Naive B cell (primary cell): Measurements from ENCODE around the gene NCKAP5. TPM values are rescaled to one million over a fixed set of nuclear protein-coding genes. Genes with fewer than 3 reads are reported as not detected.

Experiments
- ATAC-seq, 2 donors: fragments of 150-1000 bp; cut with Tn5 transposase; 2 replicates each; pipeline ENCODE4 v1.10.0; 2021; ENCODE audit warnings: low read depth in 2 of 2, mild to moderate bottlenecking in 2 of 2, moderate library complexity in 2 of 2
- DNase-seq: peaks from one replicate; pipeline ENCODE4 v3.0.0; 2022
- H3K27ac Mint-ChIP-seq, 6 donors: one replicate each; pipeline ENCODE4 v1.8.0; 2020 to 2022; ENCODE audit warnings: mild to moderate bottlenecking in 6 of 6, mixed read lengths in 6 of 6, moderate library complexity in 5 of 6, inconsistent platforms in 2 of 6
- H3K27me3 Mint-ChIP-seq, 3 donors: one replicate each; pipeline ENCODE4 v1.8.0; 2021 to 2022; ENCODE audit warnings: mixed read lengths in 3 of 3, mild to moderate bottlenecking in 1 of 3
- H3K36me3 Mint-ChIP-seq, 2 donors: one replicate each; pipeline ENCODE4 v1.8.0; 2020 to 2022; ENCODE audit warnings: mixed read lengths in 2 of 2, inconsistent platforms in 1 of 2, mild to moderate bottlenecking in 1 of 2
- H3K4me1 Mint-ChIP-seq, 3 donors: one replicate each; pipeline ENCODE4 v1.8.0; 2020 to 2022; ENCODE audit warnings: mixed read lengths in 3 of 3, inconsistent platforms in 1 of 3, mild to moderate bottlenecking in 1 of 3, moderate library complexity in 1 of 3
- H3K4me3 Mint-ChIP-seq, 8 donors: one replicate each; pipeline ENCODE4 v1.8.0; 2020 to 2022; ENCODE audit warnings: mild to moderate bottlenecking in 8 of 8, mixed read lengths in 8 of 8, moderate library complexity in 8 of 8, inconsistent platforms in 2 of 8
- H3K9me3 Mint-ChIP-seq, 7 donors: one replicate each; pipeline ENCODE4 v1.8.0; 2020 to 2022; ENCODE audit warnings: mixed read lengths in 7 of 7, mild to moderate bottlenecking in 5 of 7, inconsistent platforms in 2 of 7, moderate library complexity in 1 of 7
- polyA plus RNA-seq, 6 donors: library from polyadenylated mRNA; unstranded; fragments of 300-500 nt; fragmentation: Illumina TruSeq; gene quantifications; one replicate each; pipeline ENCODE4 v1.2.3, GENCODE V29; 2021; ENCODE audit warnings: low read depth in 6 of 6

The NCKAP5 gene
- polyA plus RNA-seq, 6 donors from 2014 or later, result 0.10 to 0.21 TPM; not detected in 4

- H3K9me3 Mint-ChIP-seq, result peaks cover 0 to 2% (median 0%) of the 10 kb centered on the region in 7 donors
- H3K27me3 Mint-ChIP-seq, result peaks cover 26 to 42% (median 38%) of the 10 kb centered on the region in 3 donors
- H3K36me3 Mint-ChIP-seq, result no peaks in the 10 kb centered on the region
- H3K27ac Mint-ChIP-seq, result no peak overlapping the region
- H3K4me3 Mint-ChIP-seq, result no peak overlapping the region
- DNase-seq (no peak), ATAC-seq (no peak)
- no peaks in the 10 kb centered on the region for H3K4me1 Mint-ChIP-seq
Measured at GRCh38 chr2:133569286-133569830, 1.1 kb upstream of the NCKAP5 start.

GRCh38 chr2:133568598-133568997 lies 335 bp upstream of the NCKAP5 start:
- DNase-seq (no peak), ATAC-seq (no peak)
- H3K4me3 Mint-ChIP-seq, result no peak overlapping the region
- no peaks in the 10 kb centered on the region for H3K36me3 Mint-ChIP-seq
- H3K4me1 Mint-ChIP-seq, result no peaks in the 10 kb centered on the region
- H3K27ac Mint-ChIP-seq, result no peak overlapping the region
- peaks cover 0 to 1% (median 0%) of the 10 kb centered on the region in 7 donors for H3K9me3 Mint-ChIP-seq
- H3K27me3 Mint-ChIP-seq, result peaks cover 26 to 46% (median 43%) of the 10 kb centered on the region in 3 donors

GRCh38 chr2:133562558-133562957 lies 5.7 kb downstream of the NCKAP5 start:
- no peak for DNase-seq
- H3K27me3 Mint-ChIP-seq, result peaks cover 17 to 23% (median 20%) of the 10 kb centered on the region in 3 donors
- H3K4me1 Mint-ChIP-seq, result no peaks in the 10 kb centered on the region
- no peak overlapping the region for H3K27ac Mint-ChIP-seq
- ATAC-seq, result no peak
- H3K4me3 Mint-ChIP-seq, result no peak overlapping the region
- no peaks in the 10 kb centered on the region for H3K36me3 Mint-ChIP-seq
- H3K9me3 Mint-ChIP-seq, result peaks cover 0 to 1% (median 0%) of the 10 kb centered on the region in 7 donors

GRCh38 chr2:133561045-133561852 lies 7.0 kb downstream of the NCKAP5 start:
- Mint-ChIP-seq H3K4me1 (no peaks in the 10 kb centered on the region), H3K27ac (no peak overlapping the region), H3K9me3 (peaks cover 0 to 1% (median 0%) of the 10 kb centered on the region in 7 donors), H3K4me3 (no peak overlapping the region), H3K36me3 (no peaks in the 10 kb centered on the region), H3K27me3 (peaks cover 10 to 14% (median 12%) of the 10 kb centered on the region in 3 donors)
- DNase-seq (no peak), ATAC-seq (no peak)

GRCh38 chr2:133557614-133558013 lies 10.6 kb downstream of the NCKAP5 start:
- Mint-ChIP-seq H3K9me3 (peaks cover 0 to 8% (median 0%) of the 10 kb centered on the region in 7 donors), H3K4me1 (no peaks in the 10 kb centered on the region), H3K36me3 (no peaks in the 10 kb centered on the region), H3K4me3 (no peak overlapping the region), H3K27me3 (no peaks in the 10 kb centered on the region), H3K27ac (no peak overlapping the region)
- DNase-seq, result no peak
- no peak for ATAC-seq

GRCh38 chr2:133553838-133554408 lies 14.3 kb downstream of the NCKAP5 start:
- no peak for ATAC-seq
- DNase-seq, result no peak
- Mint-ChIP-seq H3K4me1 (no peaks in the 10 kb centered on the region), H3K4me3 (no peak overlapping the region), H3K9me3 (peaks cover 0 to 8% (median 0%) of the 10 kb centered on the region in 7 donors), H3K27ac (no peak overlapping the region), H3K27me3 (no peaks in the 10 kb centered on the region), H3K36me3 (no peaks in the 10 kb centered on the region)

- Mint-ChIP-seq H3K27me3 (no peaks in the 10 kb centered on the region), H3K9me3 (peaks cover 0 to 8% (median 0%) of the 10 kb centered on the region in 7 donors), H3K27ac (no peak overlapping the region), H3K4me1 (no peaks in the 10 kb centered on the region), H3K36me3 (no peaks in the 10 kb centered on the region), H3K4me3 (no peak overlapping the region)
- DNase-seq (no peak), ATAC-seq (no peak)
Measured at GRCh38 chr2:133553251-133553650, 15.0 kb downstream of the NCKAP5 start.

- H3K27me3 Mint-ChIP-seq, result no peaks in the 10 kb centered on the region
- no peaks in the 10 kb centered on the region for H3K36me3 Mint-ChIP-seq
- H3K27ac Mint-ChIP-seq, result no peak overlapping the region
- no peak overlapping the region for H3K4me3 Mint-ChIP-seq
- DNase-seq (no peak), ATAC-seq (no peak)
- peaks cover 0 to 8% (median 0%) of the 10 kb centered on the region in 7 donors for H3K9me3 Mint-ChIP-seq
- no peaks in the 10 kb centered on the region for H3K4me1 Mint-ChIP-seq
Measured at GRCh38 chr2:133552821-133553220, 15.4 kb downstream of the NCKAP5 start.

GRCh38 chr2:133541797-133542196 lies 26.5 kb downstream of the NCKAP5 start:
- Mint-ChIP-seq H3K36me3 (no peaks in the 10 kb centered on the region), H3K4me1 (no peaks in the 10 kb centered on the region), H3K27ac (no peak overlapping the region), H3K27me3 (peaks cover 0 to 7% (median 4%) of the 10 kb centered on the region in 3 donors), H3K4me3 (no peak overlapping the region), H3K9me3 (peaks cover 0 to 9% (median 3%) of the 10 kb centered on the region in 7 donors)
- DNase-seq (no peak), ATAC-seq (no peak)

- ATAC-seq (no peak), DNase-seq (no peak)
- Mint-ChIP-seq H3K27ac (no peak overlapping the region), H3K36me3 (no peaks in the 10 kb centered on the region), H3K4me3 (no peak overlapping the region), H3K27me3 (peaks cover 0 to 7% (median 4%) of the 10 kb centered on the region in 3 donors), H3K9me3 (peaks cover 0 to 6% (median 2%) of the 10 kb centered on the region in 7 donors), H3K4me1 (no peaks in the 10 kb centered on the region)
Measured at GRCh38 chr2:133541376-133541775, 26.9 kb downstream of the NCKAP5 start.

GRCh38 chr2:133532919-133533318 lies 35.3 kb downstream of the NCKAP5 start:
- Mint-ChIP-seq H3K36me3 (peaks cover 0 to 4% of the 10 kb centered on the region in 2 donors), H3K27ac (no peak overlapping the region), H3K9me3 (peaks cover 0 to 6% (median 0%) of the 10 kb centered on the region in 7 donors), H3K4me3 (no peak overlapping the region), H3K4me1 (no peaks in the 10 kb centered on the region), H3K27me3 (peaks cover 0 to 6% (median 4%) of the 10 kb centered on the region in 3 donors)
- ATAC-seq, result no peak
- DNase-seq, result no peak

- Mint-ChIP-seq H3K36me3 (peaks cover 0 to 4% of the 10 kb centered on the region in 2 donors), H3K27me3 (peaks cover 0 to 6% (median 0%) of the 10 kb centered on the region in 3 donors), H3K27ac (no peak overlapping the region), H3K4me1 (no peaks in the 10 kb centered on the region), H3K4me3 (no peak overlapping the region), H3K9me3 (peaks cover 0 to 6% (median 0%) of the 10 kb centered on the region in 7 donors)
- DNase-seq, result no peak
- ATAC-seq, result no peak
Measured at GRCh38 chr2:133531382-133531781, 36.9 kb downstream of the NCKAP5 start.

- H3K4me1 Mint-ChIP-seq, result no peaks in the 10 kb centered on the region
- no peak overlapping the region for H3K4me3 Mint-ChIP-seq
- H3K27me3 Mint-ChIP-seq, result peaks cover 0 to 6% (median 0%) of the 10 kb centered on the region in 3 donors
- H3K27ac Mint-ChIP-seq, result no peak overlapping the region
- H3K36me3 Mint-ChIP-seq, result peaks cover 0 to under 1% of the 10 kb centered on the region in 2 donors
- DNase-seq, result no peak
- ATAC-seq, result no peak
- H3K9me3 Mint-ChIP-seq, result peaks cover 0 to 1% (median 0%) of the 10 kb centered on the region in 7 donors
Measured at GRCh38 chr2:133530645-133531044, 37.6 kb downstream of the NCKAP5 start.
